ENCODE results near the gene PCMT1. TPM values are rescaled to one million over a fixed set of nuclear protein-coding genes. Genes with fewer than 3 reads are reported as not detected.
A peak's percentile ranks its signal among the peaks of the same experiment; 100 is the strongest.

PCMT1 gene
- total and polyA plus RNA-seq, 9 of the 15 experiments (the other 6 are each of a cell fraction or from before 2014, with no cell fraction given), result 217 to 541 (median 327) TPM

GRCh38 chr6:149746147-149746946 is 3.2 kb upstream of the PCMT1 start, which contains the start of gene NUP43 (continued):
- TF ChIP-seq CTCF (IDR thresholded peaks at IDR 0.05 in 2 of 3, conservative IDR thresholded peaks at IDR 0.05 in 1 of 3; ENCODE audit: insufficient read depth in 2 of 3, low read depth in 1 of 3, low read length in 3 of 3), result peak; percentile 61 to 75 (median 71)
- TF ChIP-seq AFF4 (CRISPR knock-in tag; IDR thresholded peaks at IDR 0.05), result 0 out of 2 replicates have a peak, but pooled peaks have one; percentile 68
- TF ChIP-seq NFATC3 (IDR thresholded peaks at IDR 0.05), result no peak
- TF ChIP-seq RBM15 (IDR thresholded peaks at IDR 0.05; ENCODE audit: insufficient read depth, low read length), result no peak
- TF ChIP-seq ZNF75A (CRISPR knock-in tag; IDR thresholded peaks at IDR 0.05), result no peak
- no peak for TF ChIP-seq ZNF780A (CRISPR knock-in tag; IDR thresholded peaks at IDR 0.05)
- no peak for TF ChIP-seq ZC3H4 (CRISPR knock-in tag; IDR thresholded peaks at IDR 0.05; ENCODE audit: borderline replicate concordance)
- no peak for TF ChIP-seq ZNF175 (CRISPR knock-in tag; IDR thresholded peaks at IDR 0.05; ENCODE audit: low read depth)
- TF ChIP-seq TFAP4 (CRISPR knock-in tag; IDR thresholded peaks at IDR 0.05; ENCODE audit: borderline replicate concordance), result peak; percentile 73; the same call in 1 of the 2 replicates
- no peak for TF ChIP-seq BRD9 (IDR thresholded peaks at IDR 0.05; ENCODE audit: low read depth, partially characterized antibody)
- TF ChIP-seq JUN (IDR thresholded peaks at IDR 0.05; ENCODE audit: borderline replicate concordance, low read depth, low read length), result peak; percentile 40; the same call in 1 of the 2 replicates
- no peak for TF ChIP-seq JUN (CRISPR knock-in tag; IDR thresholded peaks at IDR 0.05; ENCODE audit: borderline replicate concordance)
- no peak for TF ChIP-seq CGGBP1 (CRISPR knock-in tag; IDR thresholded peaks at IDR 0.05)
- no peak for TF ChIP-seq BRF2 (IDR thresholded peaks at IDR 0.05; ENCODE audit: borderline replicate concordance, insufficient read depth, insufficient read length)
- TF ChIP-seq TSC22D4 (tag; IDR thresholded peaks at IDR 0.05), result no peak
- TF ChIP-seq ESRRA (IDR thresholded peaks at IDR 0.05; ENCODE audit: borderline replicate concordance, low read depth), result no peak
- TF ChIP-seq FOXA3 (CRISPR knock-in tag; conservative IDR thresholded peaks at IDR 0.05 in 1 of 2, IDR thresholded peaks at IDR 0.05 in 1 of 2), result peak in 1 of 2 experiments; percentile 60; a peak in 1 of 4 replicates
- peak; percentile 67; the same call in 1 of the 2 replicates for TF ChIP-seq CHD2 (IDR thresholded peaks at IDR 0.05; ENCODE audit: low read depth, low read length)
- TF ChIP-seq NCOA6 (IDR thresholded peaks at IDR 0.05), result no peak
